NCI-H1930 (cell line): ENCODE data around the gene CDK5.
A peak's percentile ranks its signal among the peaks of the same experiment; 100 is the strongest.
"Not testable (repeated sequence)": the region's sequence is repeated elsewhere in the genome, so short reads cannot be mapped to it uniquely, and the experiment has no call there.

Source experiments
- DNase-seq, 2 experiments: peaks; one replicate each; lab custom pipeline; 2025; lab: John Stamatoyannopoulos, UW

CDK5 gene

DNA sequence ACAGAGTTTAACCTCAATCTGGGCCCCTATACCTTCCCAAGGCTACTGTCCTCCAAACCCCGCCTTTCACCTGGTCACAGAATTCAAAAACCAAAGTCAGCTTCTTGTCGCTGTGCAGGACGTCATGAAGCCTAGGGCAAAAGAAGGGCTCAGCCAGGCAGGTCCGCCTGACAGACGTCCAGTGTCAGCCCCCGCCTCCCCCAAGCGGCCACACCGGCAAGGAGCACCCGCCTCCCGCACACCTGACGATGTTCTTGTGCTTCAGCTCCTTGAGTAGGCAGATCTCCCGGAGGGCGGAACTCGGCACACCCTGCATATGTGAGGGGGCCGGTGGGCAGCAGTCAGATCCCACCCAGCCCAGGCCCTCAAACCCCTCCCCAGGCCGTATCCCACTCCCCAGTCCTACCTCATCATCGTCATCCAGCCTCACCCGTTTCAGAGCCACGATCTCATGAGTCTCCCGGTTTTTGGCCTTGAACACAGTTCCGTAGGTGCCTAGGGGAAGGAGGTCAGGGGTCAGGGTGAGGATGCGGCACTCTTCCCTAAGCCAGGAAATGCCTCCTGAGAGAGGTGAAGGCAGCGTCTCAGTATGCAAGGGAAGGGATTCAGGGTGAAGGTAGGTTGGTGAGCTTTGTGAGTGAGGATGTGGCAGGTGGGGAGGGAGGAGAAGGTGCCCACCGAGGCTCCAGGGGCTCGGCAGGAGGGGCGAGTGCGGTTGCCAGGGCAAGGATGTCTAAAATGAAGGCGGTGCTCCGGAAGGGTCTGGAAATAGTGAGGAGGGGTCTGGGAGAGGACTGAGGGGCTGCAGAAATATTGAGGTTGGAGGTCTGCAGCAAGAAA lies 811 bp downstream of the CDK5 start:
- no peak for DNase-seq

DNA sequence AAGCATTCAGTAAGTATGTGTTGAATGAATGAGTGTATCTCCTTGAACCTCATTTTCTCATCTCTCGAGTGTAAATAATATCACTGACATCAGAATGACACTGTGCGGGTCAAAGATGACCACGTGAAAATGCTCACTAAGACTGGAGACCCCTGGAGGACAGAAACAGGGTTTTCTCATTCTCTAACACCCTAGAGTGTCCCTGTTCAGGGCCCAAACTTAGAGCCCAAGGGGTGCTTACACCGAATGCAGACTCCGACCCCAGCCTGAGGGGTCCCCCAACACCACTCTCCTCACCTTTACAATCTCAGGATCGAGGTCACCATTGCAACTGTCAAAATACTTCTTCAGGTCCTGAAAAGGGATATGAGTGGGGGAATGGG lies 1.4 kb downstream of the CDK5 start:
- DNase-seq: peak in 1 of 2 experiments; percentile 18

DNA sequence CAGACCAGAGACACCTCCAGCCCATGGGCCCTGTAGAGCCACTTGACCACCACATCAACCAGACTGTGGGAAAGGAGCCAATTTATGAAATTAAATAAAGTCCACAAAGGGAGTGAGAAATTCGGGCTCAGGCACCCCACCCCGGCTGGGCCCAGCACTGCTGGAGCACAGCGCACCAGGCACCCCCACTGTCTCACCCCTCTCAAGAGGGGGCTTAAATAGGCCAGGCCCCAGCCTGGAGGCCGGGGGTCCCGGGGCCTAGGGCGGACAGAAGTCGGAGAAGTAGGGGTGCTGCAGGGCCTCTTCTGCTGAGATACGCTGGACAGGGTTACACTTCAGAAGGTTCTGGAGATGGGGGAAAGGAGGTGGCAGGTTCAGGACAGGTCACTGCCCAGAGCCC lies 3.9 kb downstream of the CDK5 start:
- DNase-seq: no peak

- no peak for DNase-seq
Observed at GRCh38 chr7:151053096-151053495, 4.6 kb downstream of the CDK5 start.

GRCh38 chr7:151051108-151051507 lies 6.6 kb downstream of the CDK5 start:
- DNase-seq: no peak

GRCh38 chr7:151048911-151049463 lies 8.7 kb downstream of the CDK5 start:
- no peak for DNase-seq

- no peak for DNase-seq
Observed at GRCh38 chr7:151047976-151048815, 9.5 kb downstream of the CDK5 start, which contains the start of gene ASIC3. TSS of gene ASIC3 (plus strand) at chr7:151048531. CDS start at chr7:151048886, 355 bp downstream.

GRCh38 chr7:151046603-151047573 lies 10.8 kb downstream of the CDK5 start:
- DNase-seq: no peak

DNA sequence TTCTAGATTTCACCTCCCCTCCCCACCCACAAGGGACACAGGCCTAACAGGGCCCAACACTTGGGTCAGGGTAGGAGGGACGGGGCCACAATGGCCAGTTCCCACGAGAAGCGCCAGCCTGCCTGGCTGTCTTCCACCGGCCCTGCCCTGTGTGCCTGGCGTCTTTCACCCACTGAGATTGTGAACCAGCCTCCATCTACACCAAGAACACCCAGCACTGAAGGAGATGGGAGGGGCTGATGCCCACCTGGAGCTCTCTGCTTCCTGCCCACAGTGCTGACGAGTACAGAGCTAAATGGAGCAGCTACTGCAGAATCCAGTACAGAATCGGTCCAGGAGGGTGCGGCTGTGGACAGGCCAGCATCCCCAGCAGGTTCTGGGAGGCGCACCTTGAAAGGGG lies 11.7 kb downstream of the CDK5 start:
- no peak for DNase-seq

- no peak for DNase-seq
Observed at GRCh38 chr7:151045262-151045661, 12.4 kb downstream of the CDK5 start.

DNA sequence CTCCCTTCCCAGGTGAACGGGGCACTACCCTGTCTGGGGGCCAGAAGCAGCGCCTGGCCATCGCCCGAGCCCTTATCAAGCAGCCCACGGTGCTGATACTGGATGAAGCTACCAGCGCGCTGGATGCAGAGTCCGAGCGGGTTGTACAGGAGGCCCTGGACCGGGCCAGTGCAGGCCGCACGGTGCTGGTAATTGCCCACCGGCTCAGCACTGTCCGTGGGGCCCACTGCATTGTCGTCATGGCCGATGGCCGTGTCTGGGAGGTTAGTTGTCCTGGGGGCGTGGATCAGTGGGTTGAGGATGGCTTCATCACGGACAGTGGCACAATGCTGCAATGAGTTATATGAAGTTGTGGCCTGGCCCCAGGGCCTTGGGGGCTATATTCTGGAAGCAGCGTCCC lies 13.7 kb downstream of the CDK5 start:
- no peak for DNase-seq

DNA sequence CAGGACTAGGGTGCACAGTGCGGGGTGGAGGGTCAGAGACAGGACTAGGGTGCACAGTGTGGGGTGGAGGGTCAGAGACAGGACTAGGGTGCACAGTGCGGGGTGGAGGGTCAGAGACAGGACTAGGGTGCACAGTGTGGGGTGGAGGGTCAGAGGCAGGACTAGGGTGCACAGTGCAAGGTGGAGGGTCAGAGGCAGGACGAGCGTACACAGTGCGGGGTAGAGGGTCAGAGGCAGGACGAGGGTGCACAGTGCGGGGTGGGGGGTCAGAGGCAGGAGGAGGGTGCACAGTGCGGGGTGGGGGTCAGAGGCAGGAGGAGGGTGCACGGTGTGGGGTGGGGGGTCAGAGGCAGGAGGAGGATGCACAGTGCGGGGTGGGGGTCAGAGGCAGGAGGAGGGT lies 14.2 kb downstream of the CDK5 start:
- not testable (repeated sequence) for DNase-seq

DNA sequence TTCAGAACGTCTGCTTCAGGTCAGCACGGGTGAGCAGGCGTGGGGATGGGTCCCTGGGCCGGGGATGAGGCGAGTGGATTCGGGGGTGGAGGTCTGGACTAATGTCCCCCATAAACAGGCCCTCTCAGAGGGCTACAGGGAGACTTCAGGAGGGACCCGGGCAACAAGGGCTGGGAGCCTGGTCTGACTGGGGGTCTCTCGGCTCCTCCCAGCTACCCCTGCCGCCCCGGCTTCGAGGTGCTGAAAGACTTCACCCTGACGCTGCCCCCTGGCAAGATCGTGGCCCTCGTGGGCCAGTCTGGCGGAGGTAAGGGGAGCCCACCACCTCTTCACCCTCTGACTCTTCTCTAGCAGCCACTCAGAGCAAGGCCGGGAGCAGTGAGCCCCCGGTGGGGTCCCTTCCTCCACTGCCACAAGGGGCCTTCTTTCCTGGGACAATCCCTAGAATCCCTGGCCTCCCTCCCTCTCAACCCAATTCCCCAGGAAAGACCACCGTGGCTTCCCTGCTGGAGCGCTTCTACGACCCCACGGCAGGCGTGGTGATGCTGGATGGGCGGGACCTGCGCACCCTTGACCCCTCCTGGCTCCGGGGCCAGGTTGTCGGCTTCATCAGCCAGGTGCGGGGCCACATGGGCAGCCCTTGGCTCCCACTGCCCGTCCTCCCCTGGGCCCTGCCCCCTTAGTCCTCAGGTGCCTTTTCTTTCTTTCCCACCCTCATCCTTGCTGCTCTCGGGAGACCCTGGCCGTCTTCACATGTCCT lies 16.9 kb downstream of the CDK5 start:
- no peak for DNase-seq

DNA sequence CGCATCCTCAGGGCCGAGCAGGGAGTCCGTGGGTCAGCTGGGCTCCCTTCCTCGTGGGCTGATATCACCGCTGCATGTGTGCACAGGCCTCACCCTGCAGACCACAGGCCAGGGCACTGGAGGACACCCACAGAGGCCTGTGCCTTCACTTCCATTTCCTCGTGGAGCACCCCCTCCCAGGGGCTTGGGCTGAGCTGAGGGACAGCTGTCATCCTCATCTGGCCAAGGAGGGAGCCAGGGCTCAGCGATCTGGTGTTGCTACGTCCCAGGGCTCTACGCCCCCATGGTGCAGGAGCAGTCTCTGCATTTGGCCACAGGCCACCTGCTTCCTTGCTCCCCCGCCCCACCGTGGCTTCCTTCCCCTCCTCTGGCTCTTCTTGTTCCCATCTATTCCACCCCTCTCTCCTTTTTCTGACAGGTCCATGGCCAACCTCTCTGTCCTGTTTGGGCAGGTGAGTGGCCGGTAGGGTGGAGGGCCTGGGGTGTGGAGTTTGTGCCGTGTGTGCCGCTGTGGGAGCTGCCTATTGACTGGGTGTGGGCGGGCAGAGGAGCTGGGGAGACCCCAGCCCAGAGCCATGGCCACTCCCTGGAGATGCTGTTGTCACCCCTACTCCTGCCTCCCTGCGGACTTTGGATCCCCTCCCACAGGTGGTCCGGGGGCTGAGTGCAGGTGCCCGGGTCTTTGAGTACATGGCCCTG lies 17.7 kb downstream of the CDK5 start:
- no peak for DNase-seq

DNA sequence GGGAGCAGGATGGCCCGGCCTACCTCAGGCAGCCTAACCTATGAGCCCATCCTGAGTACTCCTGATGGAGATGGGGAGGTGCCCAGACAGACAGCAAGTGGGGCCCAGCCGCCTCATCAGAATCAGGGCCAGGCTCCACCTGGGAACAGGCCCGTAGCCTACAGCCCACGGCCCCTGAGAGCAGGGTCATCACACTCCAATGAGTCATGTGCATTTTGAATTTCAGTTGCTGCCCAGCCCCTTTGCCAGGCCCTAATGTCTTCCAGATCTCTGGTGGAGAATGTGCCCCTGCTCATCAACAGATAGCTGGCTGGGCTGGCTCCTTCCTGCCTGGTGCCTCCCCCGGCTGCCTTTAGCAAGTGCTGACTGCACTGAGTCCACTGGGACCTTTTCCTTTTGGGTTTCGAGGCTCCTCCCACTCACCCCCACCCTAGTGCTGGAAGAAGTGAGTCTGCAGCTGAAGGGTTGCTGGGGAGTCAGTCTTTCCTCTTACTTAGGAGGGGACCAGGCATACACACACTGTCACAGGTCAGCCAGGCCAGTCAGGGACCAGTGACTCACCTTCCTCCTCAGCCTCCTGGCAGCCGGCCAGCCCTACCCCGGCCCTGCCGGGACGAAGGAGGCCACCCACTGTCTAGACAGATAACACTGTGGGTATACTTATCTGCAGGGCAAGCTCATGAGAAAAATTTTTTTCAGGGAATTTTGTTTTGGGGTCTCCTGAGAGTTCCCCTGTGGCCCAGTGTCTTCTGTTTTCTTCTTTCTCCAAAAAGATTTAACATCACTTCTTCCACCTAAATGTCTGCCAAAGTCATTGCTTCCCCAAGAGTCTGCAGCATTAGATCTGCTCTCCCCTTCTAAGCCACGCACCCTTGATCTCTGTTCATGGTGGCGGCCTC lies 18.5 kb downstream of the CDK5 start:
- DNase-seq: no peak

DNA sequence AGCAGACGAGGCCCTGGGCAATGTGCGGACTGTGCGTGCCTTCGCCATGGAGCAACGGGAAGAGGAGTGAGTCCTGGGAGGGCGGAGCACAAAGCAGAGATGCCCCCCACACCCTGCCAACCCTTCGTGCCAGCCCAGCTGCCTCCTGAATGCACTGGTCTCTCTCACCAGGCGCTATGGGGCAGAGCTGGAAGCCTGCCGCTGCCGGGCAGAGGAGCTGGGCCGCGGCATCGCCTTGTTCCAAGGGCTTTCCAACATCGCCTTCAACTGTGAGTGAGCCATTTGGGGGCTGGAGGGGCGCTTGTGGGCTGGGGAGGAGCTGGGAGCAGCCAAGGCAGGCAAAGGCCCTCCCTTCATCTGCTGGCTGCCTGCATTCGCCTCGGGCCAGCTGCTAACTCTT lies 21.8 kb downstream of the CDK5 start:
- DNase-seq: no peak

DNA sequence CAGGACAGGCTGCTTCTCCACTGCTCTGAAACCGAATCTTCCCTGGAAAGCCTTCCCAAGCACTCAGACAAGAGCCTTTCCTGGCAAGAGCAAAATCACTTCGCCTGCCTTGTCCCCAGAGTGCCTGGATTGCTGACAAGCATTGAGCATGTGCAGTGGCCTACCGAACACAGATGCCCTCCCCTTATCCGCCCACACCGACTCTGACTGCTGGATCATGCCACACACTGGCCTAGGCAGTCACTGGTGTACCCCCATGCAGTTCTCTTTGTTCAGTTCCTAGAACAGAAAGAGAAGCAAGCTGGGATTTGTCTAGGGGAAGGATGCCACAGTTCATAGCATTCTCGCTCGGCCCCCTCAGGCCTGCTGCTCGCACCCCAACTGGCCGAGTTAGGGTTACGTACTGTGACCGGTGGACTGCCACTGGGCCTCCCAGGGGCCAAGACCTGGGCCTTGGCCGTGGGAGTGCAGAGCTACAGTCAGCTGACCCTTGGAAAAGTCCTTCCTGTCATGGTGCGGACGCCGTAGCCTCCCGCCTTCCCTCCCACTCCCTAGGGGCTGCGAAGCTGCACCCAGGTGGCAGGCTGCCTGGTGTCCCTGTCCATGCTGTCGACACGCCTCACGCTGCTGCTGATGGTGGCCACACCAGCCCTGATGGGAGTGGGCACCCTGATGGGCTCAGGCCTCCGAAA lies 22.5 kb downstream of the CDK5 start:
- DNase-seq: no peak

DNA sequence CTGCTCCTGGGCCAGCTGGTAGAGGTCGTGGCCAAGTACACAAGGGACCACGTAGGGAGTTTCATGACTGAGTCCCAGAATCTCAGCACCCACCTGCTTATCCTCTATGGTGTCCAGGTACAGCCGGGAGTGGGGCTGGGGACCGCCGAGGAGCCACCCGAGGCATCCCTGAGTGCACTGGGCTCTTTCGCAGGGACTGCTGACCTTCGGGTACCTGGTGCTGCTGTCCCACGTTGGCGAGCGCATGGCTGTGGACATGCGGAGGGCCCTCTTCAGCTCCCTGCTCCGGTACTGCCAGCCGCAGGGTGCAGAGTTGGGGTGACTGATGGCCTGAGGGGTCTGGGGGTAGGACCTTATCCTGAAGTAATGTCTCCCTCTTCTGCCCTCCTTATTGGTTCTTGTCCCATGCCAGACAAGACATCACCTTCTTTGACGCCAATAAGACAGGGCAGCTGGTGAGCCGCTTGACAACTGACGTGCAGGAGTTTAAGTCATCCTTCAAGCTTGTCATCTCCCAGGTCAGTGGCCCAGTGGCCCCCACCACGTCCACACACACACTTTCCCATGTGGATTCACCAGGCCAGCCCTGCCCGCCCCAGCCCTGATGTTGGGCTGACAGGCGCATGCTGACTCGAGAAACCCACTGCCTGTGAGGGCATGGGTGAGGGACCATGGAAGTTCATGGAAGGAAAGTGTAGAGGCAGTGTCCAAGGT lies 23.2 kb downstream of the CDK5 start:
- DNase-seq: no peak
